Measurements from ENCODE around the gene LAIR1. TPM values are rescaled to one million over a fixed set of nuclear protein-coding genes. Genes with fewer than 3 reads are reported as not detected.

The LAIR1 gene
- total RNA-seq, 1 experiment from 2014 or later: not detected

GRCh38 chr19:54355675-54356074 is 9.1 kb downstream of the LAIR1 start:
- Histone ChIP-seq H3K27ac (no peak overlapping the region), H3K4me2 (no peak overlapping the region), H3K79me2 (ENCODE audit: low read depth) (no peaks in the 10 kb centered on the region), H3K4me1 (replicated peaks; ENCODE audit: insufficient read depth) (no peaks in the 10 kb centered on the region), H3F3A (ENCODE audit: insufficient read depth, low read depth) (no peaks in the 10 kb centered on the region), H3K9me2 (ENCODE audit: insufficient read depth) (no peaks in the 10 kb centered on the region), H3K36me3 (ENCODE audit: low read depth) (no peaks in the 10 kb centered on the region), H2AFZ (no peak overlapping the region), H3K9me3 (ENCODE audit: insufficient read depth, low read depth) (no peaks in the 10 kb centered on the region), H4K20me1 (ENCODE audit: insufficient read depth) (no peaks in the 10 kb centered on the region), H3K27me3 (ENCODE audit: insufficient read depth, low read depth) (peaks cover 67% of the 10 kb centered on the region), H3K4me3 (no peak overlapping the region)
- ChIA-PET CTCF (no interaction called here), POLR2A (ENCODE audit: unreplicated experiment) (no interaction called here)
- intact Hi-C loops (cut with micrococcal nuclease; ENCODE audit: unreplicated experiment): no loop called here
- BruUV-seq (replicated peaks): no TSS peak
- TF ChIP-seq CTCF (conservative IDR thresholded peaks at IDR 0.05) (no peak), EZH2 (IDR thresholded peaks at IDR 0.05; ENCODE audit: low read depth) (no peak)
- DNase-seq: no peak

GRCh38 chr19:54354761-54355160 is 10.0 kb downstream of the LAIR1 start:
- ChIA-PET POLR2A (ENCODE audit: unreplicated experiment) (no interaction called here), CTCF (interaction anchor here (0.6 kb wide), 2 partner anchors 76 to 183 kb away, joined by 3 to 11 read pairs; no protein-coding TSS in a partner anchor)
- peaks cover 74% of the 10 kb centered on the region for H3K27me3 ChIP-seq (ENCODE audit: insufficient read depth, low read depth)
- no peak for DNase-seq
- no peaks in the 10 kb centered on the region for H4K20me1 ChIP-seq (ENCODE audit: insufficient read depth)
- no peak overlapping the region for H3K4me3 ChIP-seq
- no peaks in the 10 kb centered on the region for H3K79me2 ChIP-seq (ENCODE audit: low read depth)
- TF ChIP-seq EZH2 (IDR thresholded peaks at IDR 0.05; ENCODE audit: low read depth) (no peak), CTCF (conservative IDR thresholded peaks at IDR 0.05) (no peak)
- H2AFZ ChIP-seq: no peak overlapping the region
- BruUV-seq (replicated peaks): no TSS peak
- H3K9me3 ChIP-seq (ENCODE audit: insufficient read depth, low read depth): no peaks in the 10 kb centered on the region
- H3F3A ChIP-seq (ENCODE audit: insufficient read depth, low read depth): no peaks in the 10 kb centered on the region
- H3K36me3 ChIP-seq (ENCODE audit: low read depth): no peaks in the 10 kb centered on the region
- no peak overlapping the region for H3K27ac ChIP-seq
- intact Hi-C loops (cut with micrococcal nuclease; ENCODE audit: unreplicated experiment): no loop called here
- no peak overlapping the region for H3K4me2 ChIP-seq
- H3K4me1 ChIP-seq (replicated peaks; ENCODE audit: insufficient read depth): no peaks in the 10 kb centered on the region
- H3K9me2 ChIP-seq (ENCODE audit: insufficient read depth): no peaks in the 10 kb centered on the region

- Histone ChIP-seq H3K27ac (no peak overlapping the region), H3K4me1 (replicated peaks; ENCODE audit: insufficient read depth) (no peaks in the 10 kb centered on the region), H3K27me3 (ENCODE audit: insufficient read depth, low read depth) (peaks cover 92% of the 10 kb centered on the region), H3K4me2 (no peak overlapping the region), H3K36me3 (ENCODE audit: low read depth) (no peaks in the 10 kb centered on the region), H3F3A (ENCODE audit: insufficient read depth, low read depth) (no peaks in the 10 kb centered on the region), H4K20me1 (ENCODE audit: insufficient read depth) (no peaks in the 10 kb centered on the region), H3K79me2 (ENCODE audit: low read depth) (no peaks in the 10 kb centered on the region), H3K9me3 (ENCODE audit: insufficient read depth, low read depth) (peaks cover 5% of the 10 kb centered on the region; the same call in 1 of the 2 replicates), H3K4me3 (no peak overlapping the region), H3K9me2 (ENCODE audit: insufficient read depth) (no peaks in the 10 kb centered on the region), H2AFZ (no peak overlapping the region)
- intact Hi-C loops (cut with micrococcal nuclease; ENCODE audit: unreplicated experiment): no loop called here
- ChIA-PET CTCF (no interaction called here), POLR2A (ENCODE audit: unreplicated experiment) (no interaction called here)
- DNase-seq: no peak
- BruUV-seq (replicated peaks): no TSS peak
- no peak for TF ChIP-seq CTCF (conservative IDR thresholded peaks at IDR 0.05)
- no peak for TF ChIP-seq EZH2 (IDR thresholded peaks at IDR 0.05; ENCODE audit: low read depth)
Observed at GRCh38 chr19:54352546-54352945, 12.2 kb downstream of the LAIR1 start.

All from PC-9 (cell line).